GM12878 (cell line): ENCODE data around the gene BCAS3.

Source experiments
- ATF2 ChIP-seq: IDR thresholded peaks from 2 replicates; pipeline ENCODE4 v1.6.1; 2012; ENCODE audit warnings: low read length, inconsistent platforms
- BHLHE40 ChIP-seq, 2 experiments: fragments of 450-650 bp in 1 of 2; IDR thresholded peaks; 2 replicates each; pipeline ENCODE4 v1.6.1; 2011 to 2017; ENCODE audit warnings: low read depth in 2 of 2, borderline replicate concordance in 1 of 2, improper control_type of control experiment in 1 of 2, low read length in 1 of 2, mild to moderate bottlenecking in 1 of 2
- CTCF ChIP-seq, 3 experiments: IDR thresholded peaks in 2 of 3; conservative IDR thresholded peaks in 1 of 3; 2 replicates each; pipeline ENCODE4 v1.5.1; 2011; ENCODE audit warnings: low read depth in 3 of 3, low read length in 3 of 3, mild to moderate bottlenecking in 3 of 3, control low read depth in 2 of 3, moderate library complexity in 2 of 3, inconsistent platforms in 1 of 3, mixed read lengths in 1 of 3; ENCODE audit not compliant: control insufficient read depth in 2 of 3, insufficient read depth in 1 of 3; ENCODE audit errors: extremely low read depth in 1 of 3
- FOXK2 ChIP-seq: fragments of 450-650 bp; IDR thresholded peaks from 2 replicates; pipeline ENCODE4 v1.6.1; 2017; ENCODE audit warnings: mild to moderate bottlenecking, moderate library complexity
- HDAC6 ChIP-seq: fragments of 200-600 bp; sonication (generic); IDR thresholded peaks from one replicate; pipeline ENCODE4 v1.8.0; 2017; ENCODE audit warnings: antibody characterized with exemption; ENCODE audit not compliant: unreplicated experiment
- NR2C2 ChIP-seq: IDR thresholded peaks from 2 replicates; pipeline ENCODE4 v1.6.1; 2011; ENCODE audit warnings: borderline replicate concordance, low read depth; ENCODE audit not compliant: control insufficient read depth, insufficient read length
- NRF1 ChIP-seq: conservative IDR thresholded peaks from 2 replicates; pipeline ENCODE4 v1.6.1; 2011; ENCODE audit warnings: mild to moderate bottlenecking, low read depth, low read length, improper control_type of control experiment
- POLR2A ChIP-seq: IDR thresholded peaks from 2 replicates; pipeline ENCODE4 v1.6.1; 2011; ENCODE audit warnings: low read depth, mild to moderate bottlenecking, low read length
- RAD21 ChIP-seq: IDR thresholded peaks from 2 replicates; pipeline ENCODE4 v1.6.1; 2011; ENCODE audit warnings: mild to moderate bottlenecking, low read depth, low read length, moderate library complexity; ENCODE audit not compliant: insufficient read depth
- RFX5 ChIP-seq: IDR thresholded peaks from 2 replicates; pipeline ENCODE4 v1.6.1; 2011; ENCODE audit warnings: low read depth, low read length, improper control_type of control experiment
- TBL1XR1 ChIP-seq: IDR thresholded peaks from 2 replicates; pipeline ENCODE4 v1.6.1; 2012; ENCODE audit warnings: low read depth, low read length, improper control_type of control experiment

DNA sequence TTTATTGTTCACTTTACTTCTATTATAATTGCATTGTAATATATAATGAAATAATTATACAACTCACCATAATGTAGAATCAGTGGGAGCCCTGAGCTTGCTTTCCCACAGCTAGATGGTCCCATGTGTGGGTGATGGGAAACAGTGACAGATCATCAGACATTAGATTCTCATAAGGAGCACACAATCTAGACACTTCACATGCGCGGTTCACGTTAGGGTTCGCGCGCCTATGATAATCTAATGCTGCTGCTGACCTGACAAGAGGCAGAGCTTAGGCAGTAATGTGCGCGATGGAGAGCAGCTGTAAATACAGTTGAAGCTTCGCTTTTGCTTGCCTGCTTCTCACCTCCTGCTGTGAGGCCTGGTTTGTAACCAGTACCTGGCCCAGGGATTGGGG lies 40.2 kb downstream of the BCAS3 start:
- TF ChIP-seq POLR2A, result no peak
- no peak for TF ChIP-seq NRF1
- no peak for TF ChIP-seq HDAC6
- TF ChIP-seq ATF2, result no peak
- no peak for TF ChIP-seq CTCF (IDR thresholded peaks at IDR 0.05 in 2 of 3, conservative IDR thresholded peaks at IDR 0.05 in 1 of 3; ENCODE audit: control insufficient read depth in 2 of 3, extremely low read depth in 1 of 3, insufficient read depth in 1 of 3, low read depth in 3 of 3, low read length in 3 of 3)
- no peak for TF ChIP-seq NR2C2
- TF ChIP-seq TBL1XR1, result no peak
- no peak for TF ChIP-seq BHLHE40 (IDR thresholded peaks at IDR 0.05; ENCODE audit: borderline replicate concordance in 1 of 2, low read depth in 2 of 2, low read length in 1 of 2)
- no peak for TF ChIP-seq FOXK2
- no peak for TF ChIP-seq RFX5
- no peak for TF ChIP-seq RAD21
